Ramos (cell line): ENCODE data around the gene ADH5.
"Not testable (repeated sequence)": the region's sequence is repeated elsewhere in the genome, so short reads cannot be mapped to it uniquely, and the experiment has no call there.

ENCODE experiments used
- in situ Hi-C: fragments of 300-500 bp; cut with MboI; formaldehyde crosslinking; loops from one replicate; pipeline ENCODE4 v1.14.3; 2022; ENCODE audit warnings: low sequenced_read_pairs; ENCODE audit not compliant: unreplicated experiment

Gene ADH5

DNA sequence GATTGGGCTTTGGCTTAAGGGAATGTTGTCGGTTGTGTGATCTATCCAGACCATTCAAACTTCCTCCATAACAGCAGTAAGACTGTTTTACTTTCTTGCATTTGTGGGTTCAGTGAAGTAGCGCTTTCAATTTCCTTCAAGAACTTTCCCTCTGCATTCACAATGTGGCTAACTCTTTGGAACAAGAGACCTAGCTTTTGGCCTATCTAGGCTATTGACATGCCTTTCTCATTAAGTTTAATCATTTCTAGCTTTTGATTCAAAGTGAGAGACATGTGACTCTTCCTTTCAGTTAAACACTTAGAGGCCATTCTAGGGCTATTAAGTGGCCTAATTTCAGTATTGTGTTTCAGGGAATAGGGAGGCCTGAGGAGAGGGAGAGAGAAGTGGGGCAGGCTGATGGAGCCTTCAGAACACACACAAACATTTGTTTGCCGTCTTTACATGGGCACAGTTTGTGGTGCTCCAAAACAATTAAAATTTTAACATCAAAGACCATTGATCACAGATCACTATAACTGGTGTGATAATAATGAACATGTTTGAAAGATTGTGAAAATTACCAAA lies 34.1 kb downstream of the ADH5 start:
- in situ Hi-C loops, result loop anchor here (25.0 kb wide), 1 partner anchor 892 kb away; no protein-coding TSS in a partner anchor

DNA sequence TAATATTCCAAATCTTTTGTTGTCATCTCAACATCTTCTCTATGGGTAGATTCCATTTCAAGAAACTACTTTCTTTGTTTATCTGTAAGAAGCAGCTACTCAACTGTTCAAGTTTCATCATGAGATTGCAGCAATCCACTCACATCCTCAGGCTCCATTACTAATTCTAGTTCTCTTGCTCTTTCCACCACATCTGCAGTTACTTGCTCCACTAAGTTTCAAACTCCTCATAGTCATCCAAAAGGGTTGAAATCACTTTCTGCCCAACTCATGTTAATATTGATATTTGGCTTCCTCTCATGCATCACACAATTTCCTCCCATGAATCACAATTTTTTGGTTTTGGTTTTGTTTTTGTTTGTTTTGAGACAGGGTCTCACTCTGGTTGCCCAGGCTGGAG lies 35.7 kb downstream of the ADH5 start:
- in situ Hi-C loops, result loop anchor here (25.0 kb wide), 1 partner anchor 891 kb away; no protein-coding TSS in a partner anchor

DNA sequence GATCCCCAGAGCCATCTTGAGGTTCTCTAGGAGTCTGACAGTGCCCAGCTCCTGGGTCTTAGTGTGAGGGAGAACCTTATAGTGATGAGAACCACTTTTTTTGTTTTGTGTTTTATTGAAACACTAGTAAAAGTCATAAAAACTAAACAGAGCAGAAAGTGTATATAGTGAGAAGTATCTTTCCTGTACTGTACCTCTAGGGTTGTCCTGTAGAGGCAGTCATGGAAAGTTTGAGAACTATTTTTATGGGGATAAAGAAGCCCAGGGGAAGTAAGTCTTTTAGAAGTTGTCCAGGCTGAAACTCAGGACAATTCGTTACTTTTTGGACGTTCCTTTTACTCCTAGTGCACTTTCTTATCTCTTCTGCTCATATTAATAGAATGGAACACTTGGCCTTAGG lies 40.9 kb downstream of the ADH5 start:
- in situ Hi-C loops, result no loop called here

DNA sequence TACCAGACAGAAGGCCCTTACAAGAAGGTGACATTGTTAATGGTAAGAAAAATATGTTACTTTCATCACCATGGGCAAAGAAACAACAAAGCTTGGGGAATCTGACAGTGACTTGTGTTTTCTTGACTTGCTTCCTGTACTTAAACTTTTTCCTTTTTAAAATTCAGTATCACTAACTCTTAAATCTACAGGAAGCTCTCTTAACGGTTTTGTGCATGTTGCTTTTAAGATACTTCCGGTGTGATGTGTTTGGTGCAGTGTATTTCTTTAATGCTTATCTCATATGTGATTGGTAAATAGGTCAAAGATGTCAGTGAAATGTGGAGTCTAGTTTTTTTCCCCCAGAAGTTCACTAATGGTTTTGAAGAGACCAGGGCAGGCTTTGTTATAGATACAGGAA lies 45.2 kb downstream of the ADH5 start:
- in situ Hi-C loops, result no loop called here

DNA sequence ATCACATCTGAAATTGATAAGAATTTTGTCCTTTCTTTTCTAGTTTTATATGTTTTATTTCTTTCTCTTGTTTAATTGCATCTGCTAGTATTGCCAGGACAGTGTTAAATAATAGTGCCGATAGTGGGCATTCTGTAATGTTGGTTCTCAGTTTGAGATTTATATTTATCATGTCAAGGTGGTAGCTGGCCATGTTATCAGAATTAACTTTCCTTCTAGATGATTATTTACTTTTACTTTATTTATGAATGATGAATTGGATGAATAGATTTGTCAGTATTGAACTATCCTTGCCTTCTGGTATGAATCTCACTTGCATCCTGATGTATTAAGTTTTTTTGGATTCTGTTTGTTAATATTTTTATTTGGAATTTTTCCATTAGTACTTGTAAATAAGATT lies 50.4 kb downstream of the ADH5 start:
- in situ Hi-C loops, result no loop called here

DNA sequence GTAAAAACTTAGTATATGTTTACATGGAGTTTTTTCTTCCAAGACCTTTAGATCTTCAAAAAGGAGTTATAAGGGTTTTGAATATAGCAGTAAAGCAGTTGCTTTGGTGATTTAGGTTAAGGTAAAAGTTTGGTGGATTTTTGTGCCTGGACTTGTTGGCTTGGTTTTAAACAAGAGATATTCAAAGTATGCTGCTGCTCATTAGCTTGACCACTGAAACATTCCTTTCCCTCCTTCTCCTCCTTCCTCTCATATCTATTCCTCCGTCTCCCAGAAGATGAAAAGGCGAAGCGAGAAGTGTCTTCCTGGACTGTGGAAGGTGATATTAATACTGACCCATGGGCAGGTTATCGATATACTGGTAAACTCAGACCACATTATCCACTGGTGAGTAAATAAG lies 54.6 kb downstream of the ADH5 start:
- in situ Hi-C loops, result no loop called here

DNA sequence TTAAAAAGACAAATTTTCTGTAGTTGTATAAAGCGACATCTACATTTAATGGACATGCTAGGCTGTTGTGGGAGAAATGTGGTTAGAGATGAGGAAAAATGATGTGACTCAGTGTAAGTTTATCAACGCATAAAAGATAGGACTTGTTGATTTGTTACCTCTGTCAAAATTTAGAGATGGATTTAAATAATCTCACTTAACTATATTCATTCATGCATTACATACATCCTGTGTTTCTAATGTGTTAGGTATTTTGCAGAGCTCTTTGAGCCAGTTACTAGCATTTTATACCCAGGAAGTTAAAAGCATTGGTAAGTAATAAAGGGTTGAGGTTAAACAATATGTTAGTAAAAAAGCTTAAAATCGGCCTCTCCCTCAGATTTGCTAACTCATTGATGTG lies 58.7 kb downstream of the ADH5 start:
- in situ Hi-C loops, result no loop called here

DNA sequence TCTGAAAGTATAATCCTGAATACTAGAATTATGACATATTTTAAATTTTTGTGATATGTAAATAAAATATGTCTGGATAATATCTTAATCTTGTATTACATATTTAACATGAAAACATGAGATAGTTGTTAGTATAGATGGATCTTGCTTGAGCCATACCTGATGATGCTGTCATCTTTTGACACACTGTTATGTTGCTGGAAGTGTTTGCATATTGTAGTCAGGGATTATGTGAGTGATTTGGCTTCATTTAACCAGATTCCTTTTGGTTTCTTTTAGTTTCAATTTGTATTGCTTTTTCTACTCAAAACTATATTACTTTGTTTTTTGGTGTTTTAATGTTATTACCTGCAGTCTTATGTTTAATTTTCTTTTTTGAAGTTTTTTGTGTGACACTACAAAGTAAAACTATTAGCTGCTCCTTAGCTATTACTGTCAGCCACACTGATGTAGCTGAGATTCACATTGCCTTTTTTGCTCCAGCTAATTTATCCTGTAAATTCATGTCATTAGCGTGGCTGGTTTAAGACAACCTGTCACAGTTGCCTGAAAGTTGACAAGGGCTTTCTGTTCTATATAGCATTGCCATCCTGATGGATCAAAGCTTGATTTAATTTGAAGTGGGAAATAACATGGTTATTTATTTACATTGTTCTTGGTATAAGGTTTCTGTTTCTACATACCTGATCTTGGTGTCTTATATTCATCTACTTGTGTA lies 59.4 kb downstream of the ADH5 start:
- in situ Hi-C loops, result no loop called here

DNA sequence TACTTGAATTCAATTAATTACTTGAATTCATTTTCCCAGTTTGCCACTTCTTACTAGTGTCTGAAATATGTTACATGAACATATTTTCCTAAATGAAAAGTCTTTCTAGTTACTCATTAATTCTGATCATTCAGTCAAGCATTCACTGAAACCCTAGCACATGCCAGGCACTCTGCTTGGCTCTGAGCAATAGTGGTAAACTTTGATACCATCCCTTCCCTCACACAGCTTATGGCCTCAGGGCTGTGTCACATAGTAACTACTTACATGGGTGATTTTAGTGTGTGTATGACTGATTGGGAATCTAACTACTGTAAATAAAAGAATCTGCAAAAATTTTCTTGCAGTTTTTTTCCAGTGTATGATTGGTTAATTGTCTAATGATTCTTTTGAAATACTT lies 60.4 kb downstream of the ADH5 start:
- in situ Hi-C loops, result no loop called here

DNA sequence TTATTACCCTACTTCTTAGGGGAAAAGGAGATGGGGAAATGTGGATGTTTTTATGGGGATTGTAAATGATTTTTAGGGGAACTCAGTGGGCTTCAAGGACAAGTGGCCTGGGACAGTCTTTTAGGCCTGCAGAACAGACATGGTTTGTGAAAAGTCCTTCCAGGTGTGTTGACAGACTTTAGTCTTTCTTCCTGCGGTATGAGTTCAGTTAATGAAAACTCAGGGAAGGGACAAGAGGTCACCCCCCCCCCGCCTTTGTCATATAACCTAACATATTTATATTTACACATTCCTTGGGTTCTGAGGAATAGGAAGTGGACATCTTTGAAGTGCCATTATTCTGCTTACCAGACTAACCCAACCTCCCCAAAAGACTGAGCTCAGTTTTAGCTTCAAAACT lies 61.3 kb downstream of the ADH5 start:
- in situ Hi-C loops, result no loop called here

DNA sequence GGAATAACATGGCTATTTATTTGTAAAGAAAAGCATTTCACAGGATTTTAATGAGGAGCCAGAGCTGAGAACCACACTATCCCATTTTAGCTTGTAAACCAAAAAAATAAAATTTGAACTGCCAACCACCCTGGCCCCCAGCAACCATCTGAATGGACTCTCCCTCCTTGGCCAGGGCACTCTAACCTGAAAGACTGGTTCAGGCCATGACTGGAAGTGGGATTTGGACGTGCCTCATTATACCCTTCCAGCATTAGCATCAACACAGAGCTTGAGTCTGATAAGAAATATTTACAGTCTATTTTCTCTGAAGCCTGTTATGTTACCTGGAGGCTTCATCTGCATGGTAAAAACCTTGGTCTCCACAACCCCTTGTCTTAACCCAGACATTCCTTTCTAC lies 63.1 kb downstream of the ADH5 start:
- in situ Hi-C loops, result no loop called here

DNA sequence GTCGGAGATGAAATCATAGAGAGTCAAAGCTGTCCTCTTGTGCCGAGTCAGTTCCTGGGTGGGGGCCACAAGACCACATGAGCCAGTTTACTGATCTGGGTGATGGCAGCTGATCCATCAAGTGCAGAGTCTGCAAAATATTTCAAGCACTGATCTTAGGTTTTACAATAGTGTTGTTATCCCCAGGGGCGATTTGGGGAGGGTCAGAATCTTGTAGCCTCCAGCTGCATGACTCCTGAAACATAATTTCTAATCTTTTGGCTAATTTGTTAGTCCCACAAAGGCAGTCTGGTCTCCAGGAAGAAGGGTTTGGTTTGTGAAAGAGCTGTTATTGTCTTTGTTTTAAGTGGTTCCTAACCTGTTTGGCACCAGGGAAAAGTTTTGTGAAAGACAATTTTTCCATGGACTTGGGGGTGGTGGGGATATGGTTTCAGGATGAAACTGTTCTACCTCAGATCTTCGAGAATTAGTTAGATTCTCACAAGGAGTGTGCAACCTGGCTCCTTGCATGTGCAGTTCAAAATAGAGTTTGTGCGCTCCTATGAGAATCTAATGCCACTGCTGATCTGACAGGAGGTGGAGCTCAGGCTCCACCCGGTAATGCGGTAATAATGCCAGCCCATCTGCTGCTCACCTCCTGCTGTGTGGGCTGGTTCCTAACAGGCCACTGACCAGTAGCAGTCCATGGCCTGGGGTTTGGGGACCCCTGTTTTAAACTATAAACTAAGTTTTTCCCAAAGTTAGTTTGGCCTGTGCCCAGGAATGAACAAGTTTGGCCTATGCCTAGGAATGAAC lies 63.9 kb downstream of the ADH5 start:
- in situ Hi-C loops, result no loop called here

DNA sequence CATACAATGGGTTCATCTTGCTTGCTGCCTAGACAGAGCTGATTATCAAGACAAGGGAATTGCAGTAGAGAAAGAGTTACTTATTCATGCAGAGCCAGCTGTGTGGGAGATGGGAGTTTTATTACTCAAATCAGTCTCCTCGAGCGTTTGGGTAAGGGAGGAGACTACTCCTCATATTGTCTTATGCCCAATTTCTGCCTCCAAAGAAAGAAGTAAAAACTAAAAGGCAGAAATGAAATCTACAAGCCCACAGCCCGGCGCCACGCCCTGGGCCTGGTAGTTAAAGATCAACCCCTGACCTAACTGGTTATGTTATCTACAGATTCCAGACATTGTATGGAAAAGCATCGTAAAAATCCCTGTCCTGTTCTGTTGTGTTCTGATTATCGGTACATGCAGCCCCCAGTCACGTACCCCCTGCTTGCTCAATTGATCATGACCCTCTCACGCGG lies 64.8 kb downstream of the ADH5 start:
- in situ Hi-C loops, result not testable (repeated sequence)

DNA sequence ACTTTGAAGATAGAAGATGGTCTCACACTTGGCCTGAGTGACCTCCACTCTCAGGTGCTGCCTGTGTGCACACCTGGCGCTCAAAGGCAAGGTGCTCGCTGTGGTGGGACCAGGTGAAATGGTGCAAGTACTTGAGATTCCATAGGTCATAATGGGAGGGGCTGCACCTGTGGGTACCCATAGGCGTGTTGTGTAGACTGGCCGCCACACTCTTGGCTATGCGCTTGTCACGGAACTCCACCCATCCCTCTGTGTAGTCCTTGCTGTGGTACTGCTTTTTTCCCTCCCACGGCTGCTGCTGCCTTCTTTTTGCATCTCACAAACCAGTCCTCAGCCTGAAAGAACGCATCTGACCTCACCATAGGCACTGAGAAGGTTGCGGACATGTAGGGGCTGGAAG lies 66.0 kb downstream of the ADH5 start:
- in situ Hi-C loops, result no loop called here

DNA sequence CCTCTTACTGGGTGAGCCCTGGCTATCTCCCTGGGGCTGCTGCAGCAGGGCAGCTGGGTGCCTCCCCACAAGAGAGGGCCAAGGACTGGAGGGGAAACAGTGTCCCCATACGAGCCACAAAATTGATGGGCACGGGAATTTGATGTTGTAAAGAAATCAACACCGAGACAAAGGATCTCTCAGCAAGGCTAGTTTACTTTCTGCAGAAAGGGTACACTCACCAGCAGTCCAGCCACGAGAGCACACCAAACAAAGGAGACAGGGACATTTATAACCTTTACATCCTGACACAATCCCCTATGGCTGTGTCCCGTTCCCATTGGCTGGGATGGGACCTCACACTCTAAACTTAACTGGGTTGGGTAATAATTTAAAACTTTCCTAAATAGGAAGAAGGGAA lies 67.2 kb downstream of the ADH5 start:
- in situ Hi-C loops, result no loop called here
